SK-N-SH treated with all-trans-retinoic acid at 6 μM for 48 hours (cell line): ENCODE measurements around the gene SYNE3.

Experiments
- BACH2 ChIP-seq: fragments of 250-450 bp; sonication (Bioruptor Pico); IDR thresholded peaks from 2 replicates; pipeline ENCODE4 v1.9.0; 2021; ENCODE audit warnings: mild to moderate bottlenecking, borderline replicate concordance
- ESRRG ChIP-seq: fragments of 250-450 bp; sonication (Bioruptor Pico); IDR thresholded peaks from 2 replicates; pipeline ENCODE4 v1.6.1; 2021; ENCODE audit warnings: mild to moderate bottlenecking
- GLIS3 ChIP-seq: fragments of 250-450 bp; sonication (Bioruptor Pico); IDR thresholded peaks from 2 replicates; pipeline ENCODE4 v1.5.0; 2020; ENCODE audit warnings: mild to moderate bottlenecking, moderate library complexity
- ISL1 ChIP-seq: fragments of 250-450 bp; sonication (Bioruptor Pico); IDR thresholded peaks from 2 replicates; pipeline ENCODE4 v2.1.2; 2022; ENCODE audit warnings: mild to moderate bottlenecking, moderate library complexity
- RARB ChIP-seq: fragments of 250-450 bp; sonication (Bioruptor Pico); IDR thresholded peaks from 2 replicates; pipeline ENCODE4 v1.8.0; 2021; ENCODE audit warnings: mild to moderate bottlenecking, moderate library complexity
- TOX ChIP-seq: fragments of 250-450 bp; sonication (Bioruptor Pico); IDR thresholded peaks from 2 replicates; pipeline ENCODE4 v1.8.0; 2021; ENCODE audit warnings: mild to moderate bottlenecking, moderate library complexity, borderline replicate concordance
- ZFP30 ChIP-seq: fragments of 450-650 bp; formaldehyde crosslinking; IDR thresholded peaks from 2 replicates; pipeline ENCODE4 v1.5.0; 2022; ENCODE audit warnings: mild to moderate bottlenecking, moderate library complexity
- ZNF565 ChIP-seq: fragments of 450-650 bp; formaldehyde crosslinking; conservative IDR thresholded peaks from 2 replicates; pipeline ENCODE4 v1.5.0; 2020; ENCODE audit warnings: low read depth, mild to moderate bottlenecking, moderate library complexity
- ZNF8 ChIP-seq: fragments of 450-650 bp; formaldehyde crosslinking; IDR thresholded peaks from 2 replicates; pipeline ENCODE4 v1.5.0; 2020; ENCODE audit warnings: mild to moderate bottlenecking, moderate library complexity
- TF ChIP-seq, protein P1 (sequence below): fragments of 250-450 bp; sonication (Bioruptor Pico); IDR thresholded peaks from 2 replicates; pipeline ENCODE4 v1.8.0; 2021; ENCODE audit warnings: low read depth, mild to moderate bottlenecking, moderate library complexity, borderline replicate concordance
- TF ChIP-seq, protein P2 (sequence below): fragments of 250-450 bp; sonication (Bioruptor Pico); IDR thresholded peaks from 2 replicates; pipeline ENCODE4 v1.8.0; 2020; ENCODE audit warnings: mild to moderate bottlenecking, moderate library complexity, borderline replicate concordance
- TF ChIP-seq, protein P3 (sequence below): fragments of 250-450 bp; sonication (Bioruptor Pico); IDR thresholded peaks from 2 replicates; pipeline ENCODE4 v1.5.1; 2020; ENCODE audit warnings: low read depth, mild to moderate bottlenecking, moderate library complexity

DNA sequence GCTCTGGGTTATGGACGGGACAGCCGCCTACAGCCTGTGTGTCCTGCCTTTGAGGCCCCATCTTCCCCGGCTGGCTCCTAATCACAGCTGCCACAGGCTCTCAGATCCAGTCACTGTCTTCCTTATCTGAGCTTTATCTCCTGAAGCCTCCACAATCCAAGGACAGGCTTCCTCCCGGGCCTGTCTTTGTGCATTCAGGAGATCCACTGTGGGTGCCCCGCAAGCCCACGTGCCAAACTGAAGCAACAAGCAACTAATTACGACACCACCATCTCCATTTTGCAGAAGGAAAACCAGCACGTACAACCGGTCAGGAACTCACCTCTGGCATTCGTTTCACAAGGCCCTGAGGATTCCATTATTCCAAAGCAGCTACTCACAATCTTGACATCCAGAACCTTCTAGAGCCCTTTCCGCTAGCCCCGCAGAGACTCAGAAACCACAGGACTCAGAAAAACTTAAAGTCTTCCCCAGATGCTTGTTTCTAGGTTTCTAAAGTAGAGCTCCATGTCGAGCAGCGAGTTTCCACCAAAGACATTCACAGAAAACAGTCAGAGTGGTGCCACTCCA is 14.0 kb downstream of the SYNE3 start:
- TF ChIP-seq RARB (CRISPR knock-in tag) (no peak), TOX (no peak), BACH2 (CRISPR knock-in tag) (no peak), ISL1 (CRISPR knock-in tag) (no peak), ZFP30 (CRISPR knock-in tag) (no peak), ESRRG (CRISPR knock-in tag) (no peak), ZNF565 (CRISPR knock-in tag) (no peak), ZNF8 (CRISPR knock-in tag) (no peak), GLIS3 (CRISPR knock-in tag) (no peak)
- TF ChIP-seq, protein P1, sequence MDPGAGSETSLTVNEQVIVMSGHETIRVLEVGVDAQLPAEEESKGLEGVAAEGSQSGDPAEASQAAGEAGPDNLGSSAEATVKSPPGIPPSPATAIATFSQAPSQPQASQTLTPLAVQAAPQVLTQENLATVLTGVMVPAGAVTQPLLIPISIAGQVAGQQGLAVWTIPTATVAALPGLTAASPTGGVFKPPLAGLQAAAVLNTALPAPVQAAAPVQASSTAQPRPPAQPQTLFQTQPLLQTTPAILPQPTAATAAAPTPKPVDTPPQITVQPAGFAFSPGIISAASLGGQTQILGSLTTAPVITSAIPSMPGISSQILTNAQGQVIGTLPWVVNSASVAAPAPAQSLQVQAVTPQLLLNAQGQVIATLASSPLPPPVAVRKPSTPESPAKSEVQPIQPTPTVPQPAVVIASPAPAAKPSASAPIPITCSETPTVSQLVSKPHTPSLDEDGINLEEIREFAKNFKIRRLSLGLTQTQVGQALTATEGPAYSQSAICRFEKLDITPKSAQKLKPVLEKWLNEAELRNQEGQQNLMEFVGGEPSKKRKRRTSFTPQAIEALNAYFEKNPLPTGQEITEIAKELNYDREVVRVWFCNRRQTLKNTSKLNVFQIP (CRISPR knock-in tag): no peak
- TF ChIP-seq, protein P2, sequence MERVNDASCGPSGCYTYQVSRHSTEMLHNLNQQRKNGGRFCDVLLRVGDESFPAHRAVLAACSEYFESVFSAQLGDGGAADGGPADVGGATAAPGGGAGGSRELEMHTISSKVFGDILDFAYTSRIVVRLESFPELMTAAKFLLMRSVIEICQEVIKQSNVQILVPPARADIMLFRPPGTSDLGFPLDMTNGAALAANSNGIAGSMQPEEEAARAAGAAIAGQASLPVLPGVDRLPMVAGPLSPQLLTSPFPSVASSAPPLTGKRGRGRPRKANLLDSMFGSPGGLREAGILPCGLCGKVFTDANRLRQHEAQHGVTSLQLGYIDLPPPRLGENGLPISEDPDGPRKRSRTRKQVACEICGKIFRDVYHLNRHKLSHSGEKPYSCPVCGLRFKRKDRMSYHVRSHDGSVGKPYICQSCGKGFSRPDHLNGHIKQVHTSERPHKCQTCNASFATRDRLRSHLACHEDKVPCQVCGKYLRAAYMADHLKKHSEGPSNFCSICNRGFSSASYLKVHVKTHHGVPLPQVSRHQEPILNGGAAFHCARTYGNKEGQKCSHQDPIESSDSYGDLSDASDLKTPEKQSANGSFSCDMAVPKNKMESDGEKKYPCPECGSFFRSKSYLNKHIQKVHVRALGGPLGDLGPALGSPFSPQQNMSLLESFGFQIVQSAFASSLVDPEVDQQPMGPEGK (CRISPR knock-in tag): no peak
- TF ChIP-seq, protein P3, sequence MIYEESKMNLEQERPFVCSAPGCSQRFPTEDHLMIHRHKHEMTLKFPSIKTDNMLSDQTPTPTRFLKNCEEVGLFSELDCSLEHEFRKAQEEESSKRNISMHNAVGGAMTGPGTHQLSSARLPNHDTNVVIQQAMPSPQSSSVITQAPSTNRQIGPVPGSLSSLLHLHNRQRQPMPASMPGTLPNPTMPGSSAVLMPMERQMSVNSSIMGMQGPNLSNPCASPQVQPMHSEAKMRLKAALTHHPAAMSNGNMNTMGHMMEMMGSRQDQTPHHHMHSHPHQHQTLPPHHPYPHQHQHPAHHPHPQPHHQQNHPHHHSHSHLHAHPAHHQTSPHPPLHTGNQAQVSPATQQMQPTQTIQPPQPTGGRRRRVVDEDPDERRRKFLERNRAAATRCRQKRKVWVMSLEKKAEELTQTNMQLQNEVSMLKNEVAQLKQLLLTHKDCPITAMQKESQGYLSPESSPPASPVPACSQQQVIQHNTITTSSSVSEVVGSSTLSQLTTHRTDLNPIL: no peak
